HCT116 (cell line): ENCODE measurements around the gene FGF1. TPM values are rescaled to one million over a fixed set of nuclear protein-coding genes. Genes with fewer than 3 reads are reported as not detected.

ENCODE experiments used
- ATAC-seq: fragments of 200-7000 bp; cut with Tn5 transposase; 2 replicates; pipeline ENCODE4 v1.9.1; 2020; ENCODE audit warnings: mild to moderate bottlenecking, moderate library complexity
- BruUV-seq: library from RNA; stranded (reverse); fragments of 400-500 nt; replicated peaks from 2 replicates; lab custom pipeline; 2021; lab: Mats Ljungman, UMichigan
- CTCF ChIA-PET: fragments of 300-600 bp; sonication (Branson Sonifier 250); formaldehyde crosslinking; loops from one replicate; lab custom pipeline; 2021; ENCODE audit warnings: antibody characterized with exemption; lab: Charles Lee
- POLR2A ChIA-PET: fragments of 300-600, 350-600 bp; sonication (Branson Sonifier 250); formaldehyde crosslinking; loops from one replicate; lab custom pipeline; 2021; ENCODE audit warnings: antibody characterized with exemption; lab: Charles Lee
- RAD21 ChIA-PET, 2 experiments: fragments of 300-600 bp; sonication (Branson Sonifier 250); formaldehyde crosslinking; loops; one replicate each; lab custom pipeline; 2023; ENCODE audit warnings: low total read pairs in 2 of 2; ENCODE audit not compliant: uncharacterized antibody in 2 of 2, unreplicated experiment in 2 of 2, low non-redundant PET in 1 of 2; lab: Charles Lee
- DNase-seq: peaks from one replicate; pipeline ENCODE4 v3.0.0-alpha.2; 2010; ENCODE audit warnings: low read depth, low spot score
- H2AFZ ChIP-seq: fragments of 200-600 bp; shearing (Covaris generic), sonication (generic); 2 replicates; pipeline ENCODE4 v1.6.1; 2017; ENCODE audit warnings: low read depth, mixed run types, mixed read lengths, antibody characterized with exemption, low read length; ENCODE audit not compliant: poor library complexity, severe bottlenecking
- H3K27ac ChIP-seq: 2 replicates; pipeline ENCODE4 v1.5.1; 2012; ENCODE audit warnings: low read depth, low read length
- H3K27me3 ChIP-seq: fragments of 200-600 bp; sonication (generic); 2 replicates; pipeline ENCODE4 v1.6.1; 2016; ENCODE audit warnings: mixed run types, low read length, mixed read lengths; ENCODE audit not compliant: insufficient read depth
- H3K36me3 ChIP-seq, 2 experiments: fragments of 200-500 bp in 1 of 2; fragments of 200-600 bp in 1 of 2; sonication (Bioruptor generic) in 1 of 2; sonication (generic) in 1 of 2; 2 replicates each; pipeline versions ENCODE4 v1.5.1 to v1.6.1; 2014 to 2016; ENCODE audit warnings: low read length in 2 of 2, inconsistent platforms in 1 of 2, mixed read lengths in 1 of 2, mixed run types in 1 of 2; ENCODE audit not compliant: insufficient read depth in 2 of 2, control insufficient read depth in 1 of 2
- H3K4me1 ChIP-seq, 2 experiments: fragments of 200-600 bp in 1 of 2; sonication (generic) in 1 of 2; 2 replicates each; pipeline versions ENCODE4 v1.5.1 to v1.6.1; 2012 to 2017; ENCODE audit warnings: low read length in 2 of 2, inconsistent platforms in 1 of 2, mild to moderate bottlenecking in 1 of 2, mixed read lengths in 1 of 2, mixed run types in 1 of 2, moderate library complexity in 1 of 2; ENCODE audit not compliant: insufficient read depth in 2 of 2, control insufficient read depth in 1 of 2
- H3K4me2 ChIP-seq: fragments of 200-600 bp; sonication (generic); 2 replicates; pipeline ENCODE4 v1.6.1; 2017; ENCODE audit warnings: mixed run types, low read length, mixed read lengths
- H3K4me3 ChIP-seq, 2 experiments: fragments of 200-600 bp in 1 of 2; sonication (generic) in 1 of 2; replicated peaks in 1 of 2; 2 replicates each; pipeline ENCODE4 v1.5.1; 2011 to 2016; ENCODE audit warnings: low read length in 2 of 2, control low read depth in 1 of 2, low read depth in 1 of 2, mild to moderate bottlenecking in 1 of 2, mixed read lengths in 1 of 2, mixed run types in 1 of 2
- H3K79me2 ChIP-seq: fragments of 200-600 bp; sonication (generic); 2 replicates; pipeline ENCODE4 v1.6.1; 2017; ENCODE audit warnings: mild to moderate bottlenecking, mixed run types, low read length, moderate library complexity, mixed read lengths; ENCODE audit not compliant: insufficient read depth
- H3K9ac ChIP-seq: fragments of 200-600 bp; sonication (generic); 2 replicates; pipeline ENCODE4 v1.6.1; 2016; ENCODE audit warnings: low read length, mixed read lengths
- H3K9me2 ChIP-seq: fragments of 200-600 bp; sonication (generic), shearing (Covaris generic); 2 replicates; pipeline ENCODE4 v1.6.1; 2017; ENCODE audit warnings: mixed run types, mild to moderate bottlenecking, moderate library complexity; ENCODE audit not compliant: insufficient read depth
- H3K9me3 ChIP-seq, 2 experiments: fragments of 200-500 bp in 1 of 2; fragments of 200-600 bp in 1 of 2; sonication (Bioruptor generic) in 1 of 2; sonication (generic) in 1 of 2; 2 replicates each; pipeline ENCODE4 v1.6.1; 2014 to 2017; ENCODE audit warnings: low read length in 2 of 2, mixed read lengths in 2 of 2, inconsistent platforms in 1 of 2, low read depth in 1 of 2, mild to moderate bottlenecking in 1 of 2, mixed run types in 1 of 2, moderate library complexity in 1 of 2; ENCODE audit not compliant: control insufficient read depth in 1 of 2, insufficient read depth in 1 of 2
- H4K20me1 ChIP-seq: fragments of 200-600 bp; sonication (generic), shearing (Covaris generic); 2 replicates; pipeline ENCODE4 v1.6.1; 2017; ENCODE audit warnings: mixed run types, mild to moderate bottlenecking, moderate library complexity; ENCODE audit not compliant: insufficient read depth
- ATF3 ChIP-seq: IDR thresholded peaks from 2 replicates; pipeline ENCODE4 v1.6.1; 2012
- CEBPB ChIP-seq: IDR thresholded peaks from 2 replicates; pipeline ENCODE4 v1.6.1; 2012; ENCODE audit warnings: low read depth
- EZH2 ChIP-seq: fragments of 200-600 bp; sonication (generic); IDR thresholded peaks from 2 replicates; pipeline ENCODE4 v1.6.1; 2017; ENCODE audit warnings: antibody characterized with exemption, mixed run types
- POLR2AphosphoS5 ChIP-seq: IDR thresholded peaks from 2 replicates; pipeline ENCODE4 v1.6.1; 2011; ENCODE audit warnings: mild to moderate bottlenecking, low read depth, low read length, moderate library complexity
- RAD21 ChIP-seq: IDR thresholded peaks from 2 replicates; pipeline ENCODE4 v1.6.1; 2012; ENCODE audit warnings: low read depth, mild to moderate bottlenecking
- SIN3A ChIP-seq: IDR thresholded peaks from 2 replicates; pipeline ENCODE4 v1.6.1; 2012; ENCODE audit warnings: low read depth
- SP1 ChIP-seq: IDR thresholded peaks from 2 replicates; pipeline ENCODE4 v1.6.1; 2012; ENCODE audit warnings: low read depth
- ZBTB33 ChIP-seq: IDR thresholded peaks from 2 replicates; pipeline ENCODE4 v1.6.1; 2011; ENCODE audit warnings: mild to moderate bottlenecking, low read length, moderate library complexity; ENCODE audit not compliant: insufficient replicate concordance; ENCODE audit errors: extremely low read depth
- intact Hi-C: fragments of 100-400 bp; cut with micrococcal nuclease; formaldehyde crosslinking; loops from 2 replicates; pipeline ENCODE4 v1.10.0; 2022
- total RNA-seq: library from RNA; stranded (reverse); gene quantifications from one replicate; pipeline ENCODE4 v1.2.1, GENCODE V29; 2021; ENCODE audit not compliant: unreplicated experiment

FGF1 gene
- total RNA-seq, 1 experiment from 2014 or later: not detected

- no peak for TF ChIP-seq EZH2
- no peak for TF ChIP-seq CEBPB
- no peak for TF ChIP-seq ZBTB33
- no peak for TF ChIP-seq SIN3A
- no peak for TF ChIP-seq SP1
- no peak for TF ChIP-seq ATF3
- TF ChIP-seq RAD21: no peak
- no peak for TF ChIP-seq POLR2AphosphoS5
- Histone ChIP-seq H3K27ac (no peak overlapping the region), H3K9me3 (no peaks in the 10 kb centered on the region), H2AFZ (no peak overlapping the region), H3K4me1 (peaks cover 11 to 14% of the 10 kb centered on the region in 2 experiments; a peak in 3 of 4 replicates), H3K36me3 (no peaks in the 10 kb centered on the region), H3K9me2 (no peaks in the 10 kb centered on the region), H3K27me3 (no peaks in the 10 kb centered on the region), H3K9ac (no peak overlapping the region), H3K4me3 (no peak overlapping the region), H3K4me2 (no peak overlapping the region), H3K79me2 (no peaks in the 10 kb centered on the region), H4K20me1 (no peaks in the 10 kb centered on the region)
- BruUV-seq: no TSS peak
- ATAC-seq (no peak), DNase-seq (no peak)
- intact Hi-C loops: no loop called here
- ChIA-PET POLR2A (no interaction called here), CTCF (interaction anchor here (2.6 to 2.9 kb wide), 2 partner anchors 11 to 47 kb away, joined by 18 to 23 read pairs; no protein-coding TSS in a partner anchor), RAD21 (interaction anchor here (0.6 to 1.3 kb wide), 2 partner anchors 46 to 100 kb away, joined by 3 read pairs; no protein-coding TSS in a partner anchor)
Observed at GRCh38 chr5:142701673-142702311, 15.9 kb upstream of the FGF1 start.
